Ascending aorta (tissue), 2 donors: Measurements from ENCODE around the gene DUSP1. TPM values are rescaled to one million over a fixed set of nuclear protein-coding genes. Genes with fewer than 3 reads are reported as not detected.

Experiments used
- DNase-seq, 2 donors: peaks; one replicate each; pipeline ENCODE4 v3.0.0-alpha.2; 2019; ENCODE audit warnings: low spot score in 2 of 2
- H3K27ac ChIP-seq, 2 donors: fragments of 200-600 bp; sonication (generic); one replicate each; pipeline ENCODE4 v1.5.1; 2016 to 2017; ENCODE audit warnings: mild to moderate bottlenecking in 1 of 2
- H3K27me3 ChIP-seq: fragments of 200-600 bp; sonication (generic); one replicate; pipeline ENCODE4 v1.5.1; 2017
- H3K36me3 ChIP-seq, 2 donors: fragments of 200-600 bp; sonication (generic); one replicate each; pipeline ENCODE4 v1.5.1; 2016
- H3K4me1 ChIP-seq, 2 donors: fragments of 200-600 bp; sonication (generic); one replicate each; pipeline ENCODE4 v1.5.1; 2016 to 2017; ENCODE audit warnings: mild to moderate bottlenecking in 1 of 2
- H3K4me3 ChIP-seq, 2 donors: fragments of 200-600 bp; sonication (generic); one replicate each; pipeline ENCODE4 v1.5.1; 2016 to 2017; ENCODE audit warnings: mild to moderate bottlenecking in 1 of 2
- H3K9me3 ChIP-seq, 2 donors: fragments of 200-600 bp; sonication (generic); one replicate each; pipeline ENCODE4 v1.5.1; 2016
- intact Hi-C: fragments of 100-400 bp; cut with DNase I; formaldehyde crosslinking; loops from one replicate; pipeline ENCODE4 v1.15.1; 2023
- total RNA-seq: library from RNA; depleted of rRNA; stranded (reverse); fragments of >200 nt; gene quantifications from one replicate; pipeline ENCODE4 v1.1.0, GENCODE V29; 2016
- TF ChIP-seq, protein P1 (sequence below), 3 experiments: fragments of 200-600 bp in 2 of 3; fragments of 450-650 bp in 1 of 3; sonication (generic) in 2 of 3; IDR thresholded peaks; one replicate each; pipeline ENCODE4 v1.5.1; 2016 to 2019; ENCODE audit warnings: antibody characterized with exemption in 3 of 3, mild to moderate bottlenecking in 1 of 3, moderate library complexity in 1 of 3

Gene DUSP1
- total RNA-seq, 1 donor from 2014 or later, result 3,919 TPM

DNA sequence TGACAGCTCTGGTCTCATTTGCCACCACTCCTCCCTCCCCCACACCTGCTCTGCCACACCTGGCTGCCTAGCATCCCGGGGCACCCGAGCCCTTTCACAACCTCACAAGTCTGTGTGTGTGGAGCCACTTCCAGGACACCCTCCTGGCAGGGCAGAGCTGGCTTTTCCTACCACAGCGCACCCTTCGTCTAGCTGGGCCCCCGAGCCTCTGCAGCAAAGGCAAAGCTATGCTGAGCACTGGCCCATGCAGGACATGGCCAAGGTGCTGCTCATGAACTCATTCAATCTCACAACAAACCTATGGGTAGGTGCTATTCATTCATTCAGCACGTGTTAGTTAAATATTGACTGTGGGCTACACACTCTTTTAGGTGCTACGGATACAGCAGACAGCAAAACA lies 43.4 kb downstream of the DUSP1 start:
- intact Hi-C loops, result no loop called here
- H3K36me3 ChIP-seq, result no peaks in the 10 kb centered on the region
- no peak overlapping the region for H3K27ac ChIP-seq
- H3K9me3 ChIP-seq, result no peaks in the 10 kb centered on the region
- no peaks in the 10 kb centered on the region for H3K27me3 ChIP-seq
- H3K4me3 ChIP-seq, result no peak overlapping the region
- peaks cover 11 to 21% of the 10 kb centered on the region in 2 donors for H3K4me1 ChIP-seq
- no peak for DNase-seq
- TF ChIP-seq, protein P1, sequence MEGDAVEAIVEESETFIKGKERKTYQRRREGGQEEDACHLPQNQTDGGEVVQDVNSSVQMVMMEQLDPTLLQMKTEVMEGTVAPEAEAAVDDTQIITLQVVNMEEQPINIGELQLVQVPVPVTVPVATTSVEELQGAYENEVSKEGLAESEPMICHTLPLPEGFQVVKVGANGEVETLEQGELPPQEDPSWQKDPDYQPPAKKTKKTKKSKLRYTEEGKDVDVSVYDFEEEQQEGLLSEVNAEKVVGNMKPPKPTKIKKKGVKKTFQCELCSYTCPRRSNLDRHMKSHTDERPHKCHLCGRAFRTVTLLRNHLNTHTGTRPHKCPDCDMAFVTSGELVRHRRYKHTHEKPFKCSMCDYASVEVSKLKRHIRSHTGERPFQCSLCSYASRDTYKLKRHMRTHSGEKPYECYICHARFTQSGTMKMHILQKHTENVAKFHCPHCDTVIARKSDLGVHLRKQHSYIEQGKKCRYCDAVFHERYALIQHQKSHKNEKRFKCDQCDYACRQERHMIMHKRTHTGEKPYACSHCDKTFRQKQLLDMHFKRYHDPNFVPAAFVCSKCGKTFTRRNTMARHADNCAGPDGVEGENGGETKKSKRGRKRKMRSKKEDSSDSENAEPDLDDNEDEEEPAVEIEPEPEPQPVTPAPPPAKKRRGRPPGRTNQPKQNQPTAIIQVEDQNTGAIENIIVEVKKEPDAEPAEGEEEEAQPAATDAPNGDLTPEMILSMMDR (IDR thresholded peaks at IDR 0.05), result no peak

DNA sequence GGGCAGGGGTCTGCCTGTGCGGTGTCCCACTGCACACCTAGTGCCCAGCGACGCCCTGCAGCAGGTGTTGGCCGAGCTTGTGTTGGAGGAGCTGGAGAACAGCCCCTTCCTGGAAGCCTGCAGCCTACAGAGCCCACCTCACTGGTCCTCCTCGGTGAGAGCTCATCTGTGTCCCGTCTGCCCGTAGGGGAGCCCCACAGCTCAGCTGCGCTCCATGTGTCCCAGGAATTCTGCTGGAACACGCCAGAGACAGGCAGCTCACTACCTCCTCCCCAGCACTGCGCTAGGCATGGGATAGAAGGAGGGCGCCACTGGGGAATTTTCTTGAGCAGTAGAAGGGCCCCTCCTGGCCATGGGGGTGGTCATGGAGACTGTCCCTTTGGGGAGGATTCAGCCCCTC lies 44.0 kb downstream of the DUSP1 start:
- no peak overlapping the region for H3K4me3 ChIP-seq
- TF ChIP-seq, protein P1 (IDR thresholded peaks at IDR 0.05), result no peak
- no peaks in the 10 kb centered on the region for H3K27me3 ChIP-seq
- intact Hi-C loops, result no loop called here
- H3K9me3 ChIP-seq, result no peaks in the 10 kb centered on the region
- peaks cover 5 to 21% of the 10 kb centered on the region in 2 donors for H3K4me1 ChIP-seq
- H3K36me3 ChIP-seq, result no peaks in the 10 kb centered on the region
- no peak for DNase-seq
- H3K27ac ChIP-seq, result no peak overlapping the region

DNA sequence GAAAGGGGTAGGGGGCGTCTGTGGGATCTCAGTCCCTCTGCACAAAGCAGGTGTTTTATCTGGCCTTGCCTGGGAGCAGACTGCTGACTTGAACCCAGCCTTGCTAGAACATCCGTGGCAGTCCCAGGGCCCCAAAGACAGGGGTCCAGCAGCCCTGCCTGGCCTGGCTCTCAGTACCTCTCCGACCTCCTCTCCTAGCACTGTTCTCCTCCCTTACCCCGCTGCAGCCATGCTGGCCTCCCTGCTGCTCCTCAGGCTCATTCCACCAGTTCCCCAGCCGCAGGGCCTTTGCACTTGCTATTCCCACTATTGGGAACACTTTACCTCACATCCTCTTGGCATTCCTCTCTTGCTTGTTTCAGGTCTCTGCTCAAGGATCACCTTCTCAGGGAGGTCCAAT lies 45.2 kb downstream of the DUSP1 start:
- TF ChIP-seq, protein P1 (IDR thresholded peaks at IDR 0.05), result no peak
- H3K4me1 ChIP-seq, result peaks cover 4 to 20% of the 10 kb centered on the region in 2 donors
- H3K27ac ChIP-seq, result no peak overlapping the region
- DNase-seq, result no peak
- H3K36me3 ChIP-seq, result no peaks in the 10 kb centered on the region
- no peaks in the 10 kb centered on the region for H3K9me3 ChIP-seq
- no peak overlapping the region for H3K4me3 ChIP-seq
- no peaks in the 10 kb centered on the region for H3K27me3 ChIP-seq
- intact Hi-C loops, result no loop called here

DNA sequence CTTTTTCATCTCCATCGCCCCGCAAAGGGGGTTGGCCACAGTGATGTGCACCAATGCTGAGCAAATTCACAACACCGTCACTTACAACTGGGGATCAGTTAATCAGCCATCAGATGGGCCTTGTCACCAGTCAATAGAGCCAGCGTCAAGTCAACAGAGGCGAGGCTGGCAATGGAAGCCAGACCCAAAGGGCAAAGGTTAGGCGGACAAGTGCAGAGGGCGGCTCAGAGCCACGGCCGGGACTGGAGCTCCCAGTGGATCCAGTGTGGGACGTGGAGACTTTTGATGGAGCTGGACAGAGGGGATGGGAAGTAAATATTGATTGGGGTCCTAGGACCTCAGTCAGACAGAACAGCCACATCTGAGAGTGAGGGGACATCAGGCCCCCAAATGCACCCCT lies 45.7 kb downstream of the DUSP1 start:
- intact Hi-C loops, result no loop called here
- peaks cover 4 to 20% of the 10 kb centered on the region in 2 donors for H3K4me1 ChIP-seq
- DNase-seq, result no peak
- H3K27me3 ChIP-seq, result no peaks in the 10 kb centered on the region
- no peaks in the 10 kb centered on the region for H3K9me3 ChIP-seq
- TF ChIP-seq, protein P1 (IDR thresholded peaks at IDR 0.05), result no peak
- H3K27ac ChIP-seq, result no peak overlapping the region
- no peak overlapping the region for H3K4me3 ChIP-seq
- H3K36me3 ChIP-seq, result no peaks in the 10 kb centered on the region

DNA sequence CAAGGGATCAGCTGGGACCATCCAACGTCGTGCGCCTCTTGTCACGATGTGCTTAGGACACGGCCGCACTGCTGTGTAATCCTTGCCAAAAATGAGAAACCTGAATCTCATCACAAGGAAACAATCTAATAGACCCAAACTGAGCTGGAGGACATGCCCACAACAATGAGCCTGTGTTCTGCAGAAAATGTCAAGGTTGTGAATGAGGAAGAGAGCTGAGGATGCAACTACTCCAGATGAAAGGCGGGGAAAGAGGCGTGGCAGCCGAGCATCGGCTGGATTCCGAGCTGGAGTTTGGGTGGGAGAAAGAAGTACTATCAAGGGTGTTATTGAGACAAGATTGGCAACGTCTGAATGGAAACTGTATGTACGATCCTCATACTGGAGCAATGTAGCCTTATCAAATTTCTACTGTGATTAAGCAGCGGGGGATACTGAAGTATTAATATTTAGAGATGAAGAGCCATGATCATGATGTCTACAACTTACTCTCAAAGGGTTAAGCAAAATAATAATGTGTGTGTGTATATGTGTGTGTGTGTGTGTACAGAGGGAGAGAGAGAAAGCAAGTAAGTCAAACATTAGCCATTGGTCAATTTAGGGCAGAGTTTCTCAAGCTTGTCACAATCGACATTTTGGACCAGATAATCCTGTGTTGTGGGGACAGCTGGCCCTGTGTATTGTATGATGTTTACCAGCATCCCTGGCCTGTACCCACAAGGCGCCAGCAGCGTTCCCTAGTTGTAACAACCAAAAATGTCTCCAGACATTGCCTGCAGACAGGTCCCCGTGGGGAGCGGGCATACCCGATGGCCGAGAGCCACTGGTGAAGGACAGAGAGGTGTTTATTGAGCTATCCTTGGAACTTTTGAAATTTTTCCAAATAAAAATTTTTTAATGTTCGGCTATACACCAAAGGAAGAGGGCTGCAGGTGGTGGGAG lies 46.5 kb downstream of the DUSP1 start:
- Histone ChIP-seq H3K27me3 (no peaks in the 10 kb centered on the region), H3K27ac (no peak overlapping the region), H3K36me3 (no peaks in the 10 kb centered on the region), H3K4me3 (no peak overlapping the region), H3K4me1 (peaks cover 4 to 20% of the 10 kb centered on the region in 2 donors), H3K9me3 (no peaks in the 10 kb centered on the region)
- intact Hi-C loops, result no loop called here
- DNase-seq, result no peak
- TF ChIP-seq, protein P1 (IDR thresholded peaks at IDR 0.05), result no peak
